Progenitor cell of endocrine pancreas (in vitro differentiated cells): ENCODE data around the gene SRGAP2C. TPM values are rescaled to one million over a fixed set of nuclear protein-coding genes. Genes with fewer than 3 reads are reported as not detected.
A peak's percentile ranks its signal among the peaks of the same experiment; 100 is the strongest.
"Not testable (repeated sequence)": the region's sequence is repeated elsewhere in the genome, so short reads cannot be mapped to it uniquely, and the experiment has no call there.

Experiments used
- DNase-seq: peaks from one replicate; pipeline ENCODE4 v3.0.0; 2021; ENCODE audit warnings: low spot score; ENCODE audit not compliant: unreplicated experiment
- H3K27ac Mint-ChIP-seq: 2 replicates; pipeline ENCODE4 v1.8.0; 2021; ENCODE audit warnings: mild to moderate bottlenecking, moderate library complexity, mixed read lengths
- H3K27me3 Mint-ChIP-seq: 2 replicates; pipeline ENCODE4 v1.8.0; 2021; ENCODE audit warnings: mixed read lengths
- H3K36me3 Mint-ChIP-seq: 2 replicates; pipeline ENCODE4 v1.8.0; 2022; ENCODE audit warnings: mixed read lengths; ENCODE audit not compliant: insufficient read depth
- H3K4me1 Mint-ChIP-seq: 2 replicates; pipeline ENCODE4 v1.8.0; 2021; ENCODE audit warnings: low read depth, mixed read lengths
- H3K4me3 Mint-ChIP-seq: 2 replicates; pipeline ENCODE4 v1.8.0; 2021; ENCODE audit warnings: low read depth, mild to moderate bottlenecking, moderate library complexity, mixed read lengths
- H3K9me3 Mint-ChIP-seq: 2 replicates; pipeline ENCODE4 v1.8.0; 2021; ENCODE audit warnings: low read depth, mixed read lengths
- total RNA-seq: library from RNA; stranded (reverse); gene quantifications from 2 replicates; pipeline ENCODE4 v1.2.1, GENCODE V29; 2021

The SRGAP2C gene
- total RNA-seq, 1 donor from 2014 or later, result 14.4 TPM

DNA sequence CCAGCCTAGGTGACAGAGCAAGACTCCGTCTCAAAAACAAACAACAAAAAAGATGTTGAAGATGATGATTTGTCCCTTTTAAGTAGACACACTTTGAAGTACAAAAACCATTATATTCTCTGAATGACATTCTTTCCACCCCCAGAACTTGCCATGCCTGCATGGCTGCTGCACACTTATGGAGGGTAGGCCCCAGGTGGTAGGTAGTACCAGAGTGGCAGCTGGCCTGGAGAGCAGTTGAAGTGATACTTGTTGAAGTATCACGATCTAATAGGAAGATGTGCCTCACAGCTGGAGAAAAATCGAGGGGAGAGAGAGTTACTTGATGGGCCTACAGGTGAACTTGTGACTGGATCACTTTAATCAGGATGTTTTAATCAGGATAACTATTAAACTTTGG lies 15.0 kb downstream of the SRGAP2C start:
- DNase-seq, H3K4me1 Mint-ChIP-seq, H3K9me3 Mint-ChIP-seq, H3K4me3 Mint-ChIP-seq, H3K36me3 Mint-ChIP-seq, H3K27me3 Mint-ChIP-seq, H3K27ac Mint-ChIP-seq: not testable (repeated sequence)

DNA sequence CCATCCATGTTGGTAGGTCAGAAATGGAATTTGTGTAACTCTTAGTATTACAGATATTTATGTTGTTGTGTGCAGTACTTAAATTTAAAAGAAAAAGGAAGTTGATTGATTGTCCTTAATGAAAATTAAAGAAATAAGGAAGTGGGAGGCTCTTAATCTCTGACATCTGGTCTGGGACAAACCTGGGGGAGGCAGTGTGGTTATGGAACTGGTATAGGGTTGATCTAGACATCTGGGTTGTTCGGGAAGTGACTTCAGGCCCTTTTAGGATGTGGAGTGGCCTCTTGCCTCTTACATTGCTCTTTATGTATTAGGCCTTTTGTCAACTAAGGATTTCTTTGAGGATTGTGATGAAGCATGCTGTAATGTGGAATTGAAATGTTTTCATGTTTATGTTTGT lies 15.5 kb downstream of the SRGAP2C start:
- H3K27ac Mint-ChIP-seq, DNase-seq, H3K36me3 Mint-ChIP-seq, H3K27me3 Mint-ChIP-seq, H3K9me3 Mint-ChIP-seq, H3K4me3 Mint-ChIP-seq, H3K4me1 Mint-ChIP-seq: not testable (repeated sequence)

DNA sequence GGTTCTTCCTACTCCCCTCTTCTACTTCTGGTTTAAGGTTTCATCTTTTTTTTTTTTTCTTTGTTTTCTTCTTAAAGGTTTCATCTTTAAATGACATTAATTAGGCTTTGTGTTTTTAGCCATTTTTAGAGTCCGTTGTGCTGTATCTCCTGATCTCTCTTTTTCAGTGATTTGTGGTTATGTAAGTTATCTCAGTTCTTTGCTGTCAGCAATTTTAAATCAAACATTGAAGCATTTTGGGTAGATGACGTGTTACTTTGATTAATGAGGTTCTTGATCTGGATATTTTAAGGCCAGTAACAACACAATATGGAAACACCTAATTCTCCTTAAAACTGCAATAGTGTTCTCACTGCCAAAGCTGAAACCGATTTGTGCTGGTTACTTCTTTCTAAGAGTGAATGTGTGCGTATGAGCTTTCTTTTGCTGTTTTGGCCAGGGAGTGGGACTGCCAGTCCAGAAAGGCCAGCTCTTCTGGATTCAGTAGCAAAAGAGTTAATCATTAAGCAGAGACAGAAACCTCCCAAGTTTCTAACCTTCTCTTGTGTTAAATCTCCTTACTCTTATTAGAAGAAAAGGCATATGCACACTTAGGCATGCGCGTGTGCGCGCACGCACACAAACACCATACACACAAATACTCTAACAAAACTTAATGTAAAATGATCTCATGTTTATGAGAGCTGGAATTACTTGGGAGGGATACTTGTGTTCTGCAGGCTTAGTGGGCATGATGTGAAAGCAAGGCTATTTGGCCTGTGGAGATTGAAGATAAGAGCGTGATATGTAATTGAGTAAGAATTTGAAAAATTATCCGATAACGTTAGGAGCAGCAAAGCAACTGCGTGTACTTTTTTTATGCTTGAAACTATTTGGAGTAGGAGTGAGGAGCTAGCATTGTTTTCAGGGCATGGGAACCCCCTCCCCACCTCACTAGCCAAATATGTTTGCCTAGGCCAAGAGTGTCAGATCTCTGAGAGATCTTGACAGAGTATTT lies 16.5 kb downstream of the SRGAP2C start:
- H3K36me3 Mint-ChIP-seq, H3K4me3 Mint-ChIP-seq, DNase-seq, H3K9me3 Mint-ChIP-seq, H3K27me3 Mint-ChIP-seq, H3K4me1 Mint-ChIP-seq: not testable (repeated sequence)
- H3K27ac Mint-ChIP-seq, result peak overlapping the region; percentile 11

DNA sequence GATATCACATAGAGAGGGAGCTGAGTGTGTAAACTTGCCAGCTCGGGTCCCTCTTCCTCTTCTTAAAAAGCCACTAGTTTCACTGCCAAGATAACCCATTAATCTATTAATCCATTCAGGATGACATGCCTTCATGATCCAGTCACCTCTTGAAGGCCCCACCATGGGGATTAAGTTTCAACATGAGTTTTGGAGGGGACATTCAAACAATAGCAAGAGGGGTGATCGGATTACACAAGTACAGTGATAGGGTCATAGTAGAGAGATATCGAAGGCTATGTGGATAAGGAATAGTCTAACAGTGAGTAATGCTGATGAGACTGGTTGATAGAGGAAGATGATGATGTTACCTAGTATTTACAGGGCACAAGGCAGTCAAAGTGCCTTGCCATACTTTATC lies 18.2 kb downstream of the SRGAP2C start:
- not testable (repeated sequence) for H3K27ac Mint-ChIP-seq, H3K9me3 Mint-ChIP-seq, H3K4me1 Mint-ChIP-seq, H3K27me3 Mint-ChIP-seq, DNase-seq, H3K4me3 Mint-ChIP-seq, H3K36me3 Mint-ChIP-seq

DNA sequence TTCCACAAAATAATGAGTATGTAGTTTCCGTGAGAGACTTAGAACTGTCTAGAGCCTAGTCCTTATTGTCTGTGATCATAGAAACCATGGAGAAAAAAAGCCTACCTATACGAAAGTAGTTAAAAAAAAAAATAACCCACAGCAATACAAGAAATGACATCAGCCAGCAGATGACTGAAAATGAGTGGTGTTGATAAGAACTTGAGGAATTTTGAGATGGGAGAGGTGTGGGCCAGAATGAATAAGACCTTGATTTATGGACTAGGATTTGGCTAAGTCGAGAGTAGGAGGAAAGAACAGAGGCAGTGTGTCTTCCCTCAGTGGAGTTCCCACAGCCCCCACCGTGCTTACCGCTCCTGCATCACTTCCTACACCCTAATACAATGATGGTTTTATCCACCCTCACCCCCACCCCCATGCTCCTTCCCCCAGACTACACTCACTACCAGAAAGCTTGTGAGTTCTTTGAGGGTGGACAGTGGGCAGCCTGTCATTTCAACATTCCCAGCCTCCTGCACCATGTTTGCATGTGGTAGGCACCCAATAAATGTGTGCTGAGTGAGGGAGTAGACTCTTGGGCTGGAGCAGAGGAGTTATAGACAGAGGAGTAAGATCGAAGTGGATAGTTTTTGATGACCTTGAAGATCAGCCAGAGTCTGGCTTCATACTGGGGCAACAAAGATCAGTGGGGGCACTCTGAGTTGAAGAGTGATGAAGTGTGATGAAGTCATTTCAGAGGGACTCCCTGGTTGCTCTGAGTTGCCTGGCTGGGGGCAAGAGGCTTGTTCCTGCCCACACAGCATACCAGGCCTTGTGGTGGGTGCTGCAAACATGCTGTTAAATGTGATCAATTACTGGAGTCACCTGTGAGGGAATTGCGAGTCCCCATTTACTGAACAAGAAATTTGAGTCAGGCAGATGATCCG lies 21.3 kb downstream of the SRGAP2C start:
- not testable (repeated sequence) for H3K9me3 Mint-ChIP-seq, H3K27me3 Mint-ChIP-seq, DNase-seq, H3K27ac Mint-ChIP-seq, H3K4me1 Mint-ChIP-seq, H3K36me3 Mint-ChIP-seq, H3K4me3 Mint-ChIP-seq

DNA sequence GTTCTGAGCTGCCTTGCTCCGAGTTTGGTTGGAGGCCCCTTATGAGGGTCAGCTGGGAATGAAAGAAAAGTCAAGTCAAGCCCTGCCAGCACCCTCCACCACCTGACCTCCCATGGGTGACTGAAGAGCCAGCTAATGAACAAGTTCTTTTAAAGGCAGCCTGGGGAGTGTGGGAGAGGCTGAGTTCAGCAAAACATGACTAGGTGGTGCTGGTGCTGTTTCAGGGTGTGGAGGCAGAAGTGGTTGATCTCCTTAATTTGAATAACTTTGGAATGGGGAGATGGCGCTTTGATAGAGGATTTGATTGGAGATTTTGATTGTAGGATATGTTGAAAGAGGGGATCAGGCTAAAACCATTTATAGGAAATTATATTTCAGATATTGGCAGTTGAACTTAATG lies 22.6 kb downstream of the SRGAP2C start:
- H3K4me1 Mint-ChIP-seq, H3K27ac Mint-ChIP-seq, H3K36me3 Mint-ChIP-seq, H3K4me3 Mint-ChIP-seq, H3K9me3 Mint-ChIP-seq, DNase-seq, H3K27me3 Mint-ChIP-seq: not testable (repeated sequence)

DNA sequence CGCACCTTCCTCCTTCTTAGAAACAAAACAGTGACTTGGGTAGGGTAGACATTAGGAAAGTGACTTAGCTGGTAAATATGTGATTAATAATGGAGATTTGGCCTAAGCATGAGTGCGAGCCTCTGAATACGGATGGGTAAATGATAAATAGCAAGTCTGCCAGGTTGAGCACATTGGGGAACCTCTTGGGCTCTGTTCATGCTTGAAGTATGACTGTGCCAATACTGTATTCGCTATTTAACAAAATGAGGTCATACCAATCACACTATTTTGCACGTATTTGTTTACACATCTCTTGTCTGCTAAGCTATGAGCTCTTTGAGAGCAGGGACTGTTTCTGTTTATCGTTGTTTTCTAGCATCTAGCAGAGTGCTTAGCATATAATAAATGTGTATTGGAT lies 23.6 kb downstream of the SRGAP2C start:
- H3K4me1 Mint-ChIP-seq, DNase-seq, H3K27me3 Mint-ChIP-seq, H3K27ac Mint-ChIP-seq, H3K9me3 Mint-ChIP-seq, H3K4me3 Mint-ChIP-seq, H3K36me3 Mint-ChIP-seq: not testable (repeated sequence)

DNA sequence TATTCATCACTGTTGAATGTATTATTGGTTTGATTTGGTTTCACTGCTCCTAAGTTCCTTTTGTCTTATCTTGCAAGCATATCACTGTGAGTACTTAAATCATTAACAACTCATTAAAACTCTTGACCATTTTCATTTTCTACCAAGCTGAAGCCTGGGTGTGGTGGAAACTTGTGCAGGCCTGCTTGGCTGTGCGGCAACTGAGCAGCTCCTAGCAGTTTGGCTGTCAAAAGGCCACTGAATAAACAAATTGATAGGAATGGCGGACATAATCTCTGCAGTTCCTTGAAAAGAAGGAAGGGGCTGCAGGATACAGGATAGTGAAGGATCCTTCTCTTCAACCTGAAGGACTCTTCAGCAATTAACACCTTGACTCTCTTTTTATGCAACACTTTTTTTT lies 26.0 kb downstream of the SRGAP2C start:
- not testable (repeated sequence) for H3K36me3 Mint-ChIP-seq, H3K27me3 Mint-ChIP-seq, H3K9me3 Mint-ChIP-seq, DNase-seq, H3K4me1 Mint-ChIP-seq, H3K4me3 Mint-ChIP-seq, H3K27ac Mint-ChIP-seq

DNA sequence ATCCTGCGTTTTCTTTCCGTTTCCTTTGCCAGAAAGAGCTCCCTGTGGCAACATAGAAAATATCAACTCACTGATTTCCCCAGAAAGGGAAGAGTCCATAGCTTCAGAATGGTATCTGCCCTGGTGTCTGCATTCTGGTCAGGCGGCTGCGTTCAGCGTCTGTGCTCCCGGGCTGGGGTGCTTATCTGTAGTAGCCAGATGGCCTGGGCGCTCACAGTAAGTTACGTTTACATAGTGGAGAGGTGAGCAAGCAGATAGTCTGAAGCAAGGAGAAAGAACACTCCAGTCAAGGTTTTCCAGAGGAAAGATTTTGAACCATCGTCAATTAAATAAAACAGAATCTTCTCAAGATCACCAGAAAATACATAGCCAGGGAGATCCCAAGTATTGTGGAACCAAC lies 28.7 kb downstream of the SRGAP2C start:
- H3K36me3 Mint-ChIP-seq, H3K27me3 Mint-ChIP-seq, H3K27ac Mint-ChIP-seq, DNase-seq, H3K4me3 Mint-ChIP-seq, H3K4me1 Mint-ChIP-seq, H3K9me3 Mint-ChIP-seq: not testable (repeated sequence)

DNA sequence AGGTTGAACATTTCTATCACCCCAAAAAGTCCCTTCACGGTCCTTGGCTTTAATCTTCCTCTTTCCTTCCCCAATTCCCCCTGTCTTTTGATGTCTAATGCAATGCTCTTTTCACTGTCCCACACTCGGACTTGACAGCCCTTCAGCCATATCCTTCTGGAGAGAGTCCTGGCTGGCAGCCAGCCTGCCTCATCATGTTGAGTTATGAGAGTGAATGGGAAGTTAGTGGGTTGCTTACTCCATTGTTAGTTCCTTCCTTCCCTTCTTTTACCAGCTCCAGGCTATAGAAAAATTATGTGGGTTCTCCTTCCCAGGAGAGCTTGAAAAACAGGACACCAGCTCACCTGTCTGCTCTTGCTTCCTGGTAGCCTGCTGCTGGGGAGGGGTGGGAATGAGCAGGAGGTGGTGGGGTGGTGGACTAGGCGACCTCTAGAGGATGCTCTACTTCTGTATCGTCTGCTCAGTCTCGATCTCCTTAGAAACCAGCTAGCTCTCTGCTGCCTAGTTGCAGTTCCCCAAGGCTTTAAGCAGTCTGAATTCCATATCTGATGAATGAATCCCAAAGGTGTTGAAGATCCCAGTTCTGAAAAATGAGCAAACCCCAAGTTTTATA lies 29.9 kb downstream of the SRGAP2C start:
- not testable (repeated sequence) for H3K27me3 Mint-ChIP-seq, H3K36me3 Mint-ChIP-seq, H3K4me1 Mint-ChIP-seq, DNase-seq, H3K9me3 Mint-ChIP-seq, H3K4me3 Mint-ChIP-seq, H3K27ac Mint-ChIP-seq

DNA sequence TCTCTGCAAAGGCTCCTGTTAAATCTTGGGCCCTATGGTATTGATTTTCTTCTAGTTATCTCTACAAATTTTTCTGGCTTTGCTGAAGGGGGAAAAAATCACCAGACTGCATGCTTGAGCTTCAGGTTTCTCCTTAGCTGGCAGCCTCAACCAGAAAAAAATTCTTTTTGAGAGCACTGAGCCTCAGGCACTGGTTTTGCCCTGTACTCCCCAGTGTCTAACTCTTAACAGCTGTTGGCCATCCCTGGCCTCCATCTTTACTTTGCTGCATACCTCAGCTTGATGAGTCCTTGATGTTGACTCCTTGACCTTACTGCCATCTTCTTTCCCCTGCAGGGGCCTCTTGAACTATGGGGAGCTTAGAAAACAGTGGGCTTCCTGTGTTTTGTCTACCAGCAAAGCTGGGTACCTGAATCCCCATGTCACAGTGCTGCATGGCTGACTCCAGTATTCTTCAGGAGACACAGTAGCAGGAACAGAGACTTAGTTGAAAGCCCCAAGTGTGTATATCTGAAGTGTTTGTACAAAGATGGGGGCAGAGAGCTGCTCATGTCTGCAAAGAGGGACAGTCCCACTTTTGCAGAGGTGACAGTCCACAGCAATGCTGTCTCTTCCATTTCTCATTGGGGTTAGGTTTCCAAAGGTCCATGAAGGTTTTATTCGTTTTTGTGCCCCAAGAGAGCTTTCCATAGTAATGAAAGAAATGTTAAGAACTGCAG lies 31.1 kb downstream of the SRGAP2C start:
- not testable (repeated sequence) for H3K4me3 Mint-ChIP-seq, H3K27ac Mint-ChIP-seq, H3K27me3 Mint-ChIP-seq

DNA sequence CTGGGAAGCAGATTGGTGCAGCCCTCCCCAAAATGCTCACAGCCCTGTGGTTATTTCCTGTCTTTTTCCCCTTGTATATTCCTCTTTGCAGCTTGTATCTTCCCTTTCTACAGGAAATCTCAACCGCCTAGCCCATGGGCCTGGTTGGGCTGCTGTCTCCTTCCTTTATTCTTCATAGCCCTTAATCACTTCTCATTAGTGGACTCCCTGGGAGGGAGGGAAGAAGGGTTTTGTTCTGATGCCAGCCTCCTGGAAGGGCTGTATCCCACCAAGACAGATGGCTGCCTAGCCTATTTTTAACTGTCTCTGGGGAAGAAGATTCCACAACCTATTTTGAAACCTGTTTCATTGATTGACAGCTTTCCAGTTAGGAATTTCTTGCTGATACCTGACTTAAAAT lies 31.9 kb downstream of the SRGAP2C start:
- H3K9me3 Mint-ChIP-seq, H3K36me3 Mint-ChIP-seq, DNase-seq, H3K4me3 Mint-ChIP-seq, H3K4me1 Mint-ChIP-seq, H3K27me3 Mint-ChIP-seq, H3K27ac Mint-ChIP-seq: not testable (repeated sequence)

More for the DNA sequence above, 31.1 kb downstream of the SRGAP2C start:
- not testable (repeated sequence) for H3K36me3 Mint-ChIP-seq, H3K9me3 Mint-ChIP-seq, H3K4me1 Mint-ChIP-seq, DNase-seq
